GM21381 (cell line): ENCODE results near the gene DHRSX.
"Not testable (repeated sequence)": the region's sequence is repeated elsewhere in the genome, so short reads cannot be mapped to it uniquely, and the experiment has no call there.

Experiments used
- ATAC-seq: cut with Tn5 transposase; IDR thresholded peaks from one replicate; pipeline ENCODE4 v1.9.1; 2021; ENCODE audit warnings: mild to moderate bottlenecking, moderate library complexity; ENCODE audit not compliant: unreplicated experiment

The DHRSX gene

GRCh38 chrX:2479420-2479780, 21.4 kb downstream of the DHRSX start:
- no peak for ATAC-seq

DNA sequence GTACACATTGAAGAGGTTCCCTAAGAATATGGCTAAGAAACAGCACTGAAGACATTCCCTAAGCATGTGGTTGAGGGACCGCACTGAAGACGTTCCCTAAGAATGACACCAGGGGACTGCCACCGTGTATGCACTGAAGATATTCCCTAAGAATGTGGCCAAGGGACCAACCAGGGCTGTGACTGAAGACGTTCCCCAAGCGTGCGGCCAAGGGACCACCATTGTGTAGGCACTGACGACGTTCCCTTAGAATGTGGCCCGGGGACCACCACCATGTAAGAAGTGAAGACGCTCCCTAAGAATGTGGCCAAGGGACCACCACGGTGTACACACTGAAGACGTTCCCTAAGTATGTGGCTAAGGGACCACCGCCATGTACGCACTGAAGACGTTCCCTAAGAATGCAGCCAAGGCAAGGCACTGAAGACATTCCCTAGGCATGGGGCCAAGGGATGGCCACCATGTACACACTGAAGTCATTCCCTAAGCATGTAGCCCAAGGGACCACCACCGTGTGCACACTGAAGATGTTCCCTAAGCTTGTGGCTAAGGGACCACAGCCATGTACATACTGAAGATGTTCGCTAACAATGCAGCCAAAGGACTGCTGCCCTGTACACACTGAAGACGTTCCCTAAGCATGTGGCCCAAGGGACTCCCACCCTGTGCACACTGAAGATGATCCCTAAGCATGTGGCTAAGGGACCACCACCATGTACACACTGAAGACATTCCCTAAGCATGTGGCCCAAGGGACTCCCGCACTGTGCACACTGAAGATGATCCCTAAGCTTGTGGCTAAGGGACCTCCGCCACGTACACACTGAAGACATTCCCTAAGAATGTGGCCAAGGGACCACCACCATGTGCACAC, 22.0 kb downstream of the DHRSX start:
- no peak for ATAC-seq

- ATAC-seq, result not testable (repeated sequence)
Observed at GRCh38 chrX:2477313-2477712, 23.5 kb downstream of the DHRSX start.

GRCh38 chrX:2474963-2475726, 25.6 kb downstream of the DHRSX start:
- ATAC-seq, result no peak

DNA sequence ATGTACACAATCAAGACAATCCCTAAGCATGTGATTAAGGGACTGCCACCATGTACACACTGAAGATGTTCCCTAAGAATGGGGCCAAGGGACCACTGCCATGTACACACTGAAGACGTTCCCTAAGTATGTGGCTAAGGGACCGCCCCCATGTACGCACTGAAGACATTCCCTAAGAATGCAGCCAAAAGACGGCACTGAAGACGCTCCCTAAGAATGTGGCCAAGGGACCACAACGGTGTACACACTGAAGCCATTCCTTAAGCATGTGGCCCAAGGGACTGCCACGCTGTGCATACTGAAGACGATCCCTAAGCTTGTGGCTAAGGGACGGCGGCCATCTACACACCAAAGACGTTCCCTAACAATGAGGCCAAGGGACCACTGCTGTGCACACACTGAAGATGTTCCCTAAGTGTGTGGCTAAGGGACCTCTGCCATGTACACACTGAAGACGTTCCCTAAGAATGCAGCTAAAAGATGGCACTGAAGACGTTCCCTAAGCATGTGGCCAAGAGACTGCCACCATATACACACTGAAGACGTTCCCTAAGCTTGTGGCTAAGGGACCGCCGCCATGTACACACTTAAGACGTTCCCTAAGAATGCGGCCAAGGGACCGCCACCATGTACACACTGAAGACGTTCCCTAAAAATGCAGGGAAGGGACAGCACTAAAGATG, 26.4 kb downstream of the DHRSX start:
- no peak for ATAC-seq

GRCh38 chrX:2473064-2473463, 27.7 kb downstream of the DHRSX start:
- ATAC-seq, result not testable (repeated sequence)

- no peak for ATAC-seq
Observed at GRCh38 chrX:2471641-2472040, 29.1 kb downstream of the DHRSX start.

GRCh38 chrX:2471126-2471525, 29.6 kb downstream of the DHRSX start:
- ATAC-seq, result not testable (repeated sequence)

DNA sequence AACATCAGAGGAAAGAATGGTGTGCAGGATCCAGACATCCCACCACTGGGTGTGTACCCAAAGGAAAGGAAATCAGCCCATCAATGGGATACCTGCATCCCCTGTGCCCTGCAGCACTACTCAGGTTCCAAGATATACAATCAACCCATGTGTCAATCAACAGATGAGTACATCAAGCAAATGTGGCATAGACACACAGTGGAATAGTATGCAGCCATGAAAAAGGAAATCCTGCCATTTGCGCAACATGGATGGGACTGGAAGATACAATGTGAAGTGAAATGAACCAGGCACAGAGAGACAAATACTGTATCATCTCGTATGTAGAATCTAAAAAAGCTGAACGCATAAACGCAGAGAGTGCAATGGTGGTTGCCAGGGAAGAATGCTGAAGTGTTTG, 30.9 kb downstream of the DHRSX start:
- ATAC-seq, result not testable (repeated sequence)

GRCh38 chrX:2469196-2469685, 31.5 kb downstream of the DHRSX start:
- ATAC-seq, result no peak

DNA sequence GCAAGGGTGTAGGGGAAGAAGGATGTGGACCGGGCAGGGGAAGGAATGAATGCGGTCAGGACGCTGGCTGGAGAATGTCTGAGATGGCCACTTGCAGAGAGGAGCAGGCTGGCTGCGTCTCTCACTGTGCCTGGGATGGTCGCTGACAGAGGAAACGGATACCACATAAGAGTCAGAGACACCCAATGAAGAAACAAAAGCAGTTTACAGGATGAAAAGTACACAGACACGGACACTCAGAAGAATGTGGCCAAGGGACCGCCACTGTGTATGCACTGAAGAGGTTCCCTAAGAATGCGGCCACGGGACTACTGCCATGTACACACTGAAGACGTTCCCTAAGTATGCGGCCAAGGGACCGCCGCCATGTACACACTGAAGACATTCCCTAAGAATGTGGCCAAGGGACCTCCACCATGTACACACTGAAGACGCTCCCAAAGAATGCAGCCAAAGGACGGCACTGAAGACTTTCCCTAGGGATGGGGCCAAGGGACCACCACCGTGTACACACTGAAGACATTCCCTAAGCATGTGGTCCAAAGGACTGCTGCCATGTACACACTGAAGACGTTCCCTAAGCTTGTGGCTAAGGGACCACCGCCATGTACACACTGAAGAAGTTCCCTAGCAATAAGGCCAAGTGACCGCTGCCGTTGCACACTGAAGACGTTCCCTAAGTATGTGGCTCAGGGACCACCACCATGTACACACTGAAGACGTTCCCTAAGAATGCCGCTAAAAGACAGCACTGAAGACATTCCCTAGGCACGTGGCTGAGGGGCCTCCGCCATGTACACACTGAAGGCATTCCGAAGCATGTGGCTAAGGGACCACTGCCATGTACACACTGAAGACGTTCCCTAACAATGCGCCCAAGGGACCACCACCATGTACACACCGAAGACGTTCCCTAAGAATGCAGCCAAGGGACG, 32.2 kb downstream of the DHRSX start:
- no peak for ATAC-seq

GRCh38 chrX:2466876-2467656, 33.7 kb downstream of the DHRSX start:
- ATAC-seq, result no peak

GRCh38 chrX:2464677-2465166, 36.1 kb downstream of the DHRSX start:
- no peak for ATAC-seq

GRCh38 chrX:2463973-2464676, 36.7 kb downstream of the DHRSX start:
- ATAC-seq, result no peak

DNA sequence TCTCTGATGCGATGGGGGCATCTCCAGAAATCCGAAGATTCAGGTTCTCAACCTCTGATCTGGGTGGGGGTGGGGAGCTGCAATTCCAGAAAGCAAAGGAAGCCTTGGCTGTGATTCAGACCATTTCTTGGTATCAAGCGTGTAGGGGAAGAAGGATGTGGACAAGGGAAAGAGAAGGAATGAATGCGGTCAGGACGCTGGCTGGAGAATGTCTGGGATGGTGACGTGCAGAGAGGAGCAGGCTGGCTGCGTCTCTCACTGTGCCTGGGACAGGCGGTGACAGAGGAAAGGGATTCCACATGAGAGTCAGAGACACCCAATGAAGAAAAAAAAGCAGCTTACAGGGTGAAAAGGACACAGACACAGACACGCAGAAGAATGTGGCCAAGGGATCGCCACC, 37.3 kb downstream of the DHRSX start:
- not testable (repeated sequence) for ATAC-seq

GRCh38 chrX:2462780-2463179, 38.0 kb downstream of the DHRSX start:
- no peak for ATAC-seq

DNA sequence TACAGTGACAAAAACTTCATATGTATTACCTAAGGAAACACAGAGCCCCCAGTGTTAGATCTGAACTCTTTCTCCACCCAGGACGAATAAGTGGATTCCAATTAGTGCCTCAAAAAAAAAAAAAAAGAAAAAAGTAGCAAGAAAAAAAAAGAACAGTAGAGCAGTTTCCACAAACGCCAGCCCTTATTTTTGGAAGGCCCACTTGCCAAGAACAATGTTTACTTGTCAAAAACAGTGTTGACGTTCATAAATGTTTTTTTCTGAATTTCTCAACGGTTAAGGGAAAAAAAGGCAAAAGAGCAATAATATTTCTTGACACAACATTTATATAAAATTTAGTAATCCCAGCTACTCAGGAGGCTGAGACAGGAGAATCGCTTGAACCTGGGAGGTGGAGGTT, 38.7 kb downstream of the DHRSX start:
- ATAC-seq, result no peak

DNA sequence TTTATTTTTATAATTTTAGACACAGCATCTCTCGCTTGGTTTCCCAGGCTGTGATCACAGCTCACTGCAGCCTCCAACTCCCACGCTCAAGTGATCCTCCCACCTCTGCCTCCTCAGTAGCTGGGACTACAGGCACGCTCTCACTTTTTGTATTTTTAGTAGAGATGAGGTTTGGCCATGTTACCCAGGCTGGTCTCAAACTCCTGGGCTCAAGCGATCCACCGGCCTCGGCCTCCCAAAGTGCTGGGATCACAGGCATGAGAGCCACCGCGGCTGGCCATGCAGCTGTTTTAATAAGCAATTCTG, 39.1 kb downstream of the DHRSX start:
- ATAC-seq, result no peak
